NCI-H1436 treated with DMSO at 0.1 percent for 48 hours (cell line): Measurements from ENCODE around the gene HSD17B11.
"Not testable (repeated sequence)": the region's sequence is repeated elsewhere in the genome, so short reads cannot be mapped to it uniquely, and the experiment has no call there.

Experiments
- DNase-seq: peaks from one replicate; lab custom pipeline; 2025; lab: John Stamatoyannopoulos, UW

HSD17B11 gene

DNA sequence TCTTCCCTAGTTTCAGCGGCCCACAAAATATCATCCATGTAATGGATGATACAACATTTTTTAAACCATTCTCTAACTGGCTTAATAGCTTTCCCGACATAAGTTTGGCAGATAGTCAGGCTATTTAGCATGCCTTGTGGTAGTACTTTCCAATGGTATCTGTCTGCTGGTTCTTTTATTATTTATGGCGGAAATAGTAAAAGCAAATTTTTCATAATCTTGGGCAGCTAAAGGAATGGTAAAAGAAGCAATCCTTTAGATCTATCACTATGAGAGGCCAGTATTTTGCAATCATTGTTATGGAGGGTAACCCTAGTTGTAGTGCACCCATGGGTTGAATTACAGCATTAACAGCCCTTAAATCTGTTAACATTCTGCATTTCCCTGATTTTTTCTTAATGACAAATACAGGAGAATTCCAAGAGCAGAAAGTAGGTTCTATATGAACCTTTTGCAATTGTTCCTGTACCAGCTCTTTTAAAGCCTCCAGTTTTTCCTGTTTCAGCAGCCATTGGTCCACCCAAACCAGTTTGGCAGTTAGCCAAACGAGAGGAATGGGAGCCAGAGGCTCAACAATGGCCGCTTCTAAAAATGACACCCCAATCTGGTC is 14.3 kb upstream of the HSD17B11 start:
- DNase-seq, result no peak

DNA sequence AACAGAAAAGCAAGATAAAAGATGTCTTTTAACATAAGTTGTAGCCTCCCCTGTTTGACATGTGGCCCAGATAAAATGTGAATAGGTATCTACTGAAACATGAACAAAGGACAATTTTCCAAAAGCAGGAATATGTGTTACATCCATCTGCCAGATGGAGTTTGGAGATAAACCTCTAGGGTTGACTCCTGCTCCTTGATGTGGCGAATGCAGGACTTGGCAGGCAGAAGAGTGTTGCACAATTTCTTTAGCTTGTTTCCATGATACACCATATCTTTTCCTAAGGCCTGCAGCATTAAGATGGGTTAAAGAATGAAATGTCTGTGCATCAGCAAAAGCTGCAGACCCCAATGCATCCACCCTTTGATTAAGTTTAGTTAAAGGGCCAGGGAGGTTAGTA is 12.7 kb upstream of the HSD17B11 start:
- not testable (repeated sequence) for DNase-seq

DNA sequence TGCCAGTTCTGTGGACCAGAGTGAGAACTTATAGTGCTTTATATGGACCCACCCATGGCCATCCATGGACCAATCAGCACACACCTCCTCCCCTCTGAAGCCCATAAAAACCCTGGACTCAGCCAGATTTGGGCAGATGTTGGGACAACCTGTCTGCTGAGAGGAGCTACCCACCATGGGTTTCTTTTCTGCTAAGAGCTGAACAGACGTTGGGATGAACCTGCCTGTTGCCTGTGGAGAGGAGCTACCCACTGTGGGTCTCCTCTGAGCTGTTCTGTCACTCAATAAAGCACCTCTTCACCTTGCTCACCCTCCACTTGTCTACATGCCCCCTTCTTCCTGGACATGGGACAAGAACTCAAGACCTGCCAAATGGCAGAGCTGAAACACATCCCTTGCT is 9.0 kb upstream of the HSD17B11 start:
- no peak for DNase-seq

DNA sequence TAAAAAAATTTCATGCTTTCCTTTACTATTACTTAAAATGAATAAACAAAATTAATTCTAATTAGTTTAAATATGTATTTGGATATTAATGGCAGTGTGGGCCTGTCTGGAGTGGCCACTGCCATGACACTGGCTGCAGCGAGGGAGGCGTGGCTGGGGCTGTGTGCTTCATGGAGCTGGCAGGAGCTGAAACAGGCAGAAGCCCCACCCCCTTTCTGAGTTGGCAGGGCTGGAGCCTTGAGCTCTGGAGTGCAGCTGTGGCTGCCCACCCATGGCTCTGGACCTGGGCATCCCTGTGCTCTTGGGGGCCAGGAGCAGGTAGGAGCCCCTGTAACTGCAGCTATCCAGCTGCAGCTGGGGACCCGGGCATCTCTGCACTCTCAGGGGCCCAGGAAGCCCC is 8.2 kb upstream of the HSD17B11 start:
- no peak for DNase-seq

DNA sequence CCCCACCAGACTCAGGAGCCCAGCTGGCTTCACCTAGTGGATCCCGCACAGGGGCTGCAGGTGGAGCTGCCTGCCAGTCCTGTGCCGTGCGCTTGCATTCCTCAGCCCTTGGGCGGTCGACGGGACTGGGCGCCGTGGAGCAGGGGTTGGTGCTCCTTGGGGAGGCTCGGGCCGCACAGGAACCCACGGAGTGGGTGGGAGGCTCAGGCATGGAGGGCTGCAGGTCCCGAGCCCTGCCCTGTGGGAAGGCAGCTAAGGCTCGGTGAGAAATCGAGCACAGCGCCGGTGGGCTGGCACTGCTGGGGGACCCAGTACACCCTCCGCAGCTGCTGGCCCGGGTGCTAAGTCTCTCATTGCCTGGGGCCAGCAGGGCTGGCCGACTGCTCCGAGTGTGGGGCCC is 4.9 kb upstream of the HSD17B11 start:
- not testable (repeated sequence) for DNase-seq

DNA sequence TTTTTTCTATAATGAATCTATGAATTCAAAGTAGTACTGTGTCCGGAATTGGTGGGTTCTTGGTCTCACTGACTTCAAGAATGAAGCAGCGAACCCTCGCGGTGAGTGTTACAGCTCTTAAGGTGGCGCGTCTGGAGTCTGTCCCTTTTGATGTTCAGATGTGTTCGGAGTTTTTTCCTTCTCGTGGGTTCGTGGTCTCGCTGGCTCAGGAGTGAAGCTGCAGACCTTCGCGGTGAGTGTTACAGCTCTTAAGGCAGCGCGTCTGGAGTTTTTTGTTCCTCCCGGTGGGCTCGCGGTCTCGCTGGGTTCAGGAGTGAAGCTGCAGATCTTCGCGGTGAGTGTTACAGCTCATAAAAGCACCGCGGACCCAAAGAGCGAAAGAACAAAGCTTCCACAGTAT is 4.1 kb upstream of the HSD17B11 start:
- DNase-seq, result not testable (repeated sequence)

DNA sequence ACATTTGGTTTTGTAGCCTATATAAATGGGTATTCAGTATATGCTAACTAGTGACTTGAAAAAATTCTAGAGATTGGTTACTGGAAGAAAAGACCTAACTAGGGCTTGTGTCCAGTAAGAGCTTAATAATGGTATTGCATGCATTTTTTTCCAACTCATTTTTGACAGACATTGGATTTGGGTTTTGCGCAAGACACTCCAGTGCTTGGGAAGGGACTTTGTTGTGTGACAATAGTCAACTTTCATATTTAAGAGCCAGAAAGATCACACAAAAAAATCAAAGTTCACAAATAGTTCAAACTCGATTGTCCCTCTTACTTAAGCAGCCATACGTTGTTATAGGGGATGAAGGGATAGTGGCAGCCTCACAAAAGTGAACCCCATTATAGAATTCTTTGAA is 1.2 kb upstream of the HSD17B11 start:
- no peak for DNase-seq

DNA sequence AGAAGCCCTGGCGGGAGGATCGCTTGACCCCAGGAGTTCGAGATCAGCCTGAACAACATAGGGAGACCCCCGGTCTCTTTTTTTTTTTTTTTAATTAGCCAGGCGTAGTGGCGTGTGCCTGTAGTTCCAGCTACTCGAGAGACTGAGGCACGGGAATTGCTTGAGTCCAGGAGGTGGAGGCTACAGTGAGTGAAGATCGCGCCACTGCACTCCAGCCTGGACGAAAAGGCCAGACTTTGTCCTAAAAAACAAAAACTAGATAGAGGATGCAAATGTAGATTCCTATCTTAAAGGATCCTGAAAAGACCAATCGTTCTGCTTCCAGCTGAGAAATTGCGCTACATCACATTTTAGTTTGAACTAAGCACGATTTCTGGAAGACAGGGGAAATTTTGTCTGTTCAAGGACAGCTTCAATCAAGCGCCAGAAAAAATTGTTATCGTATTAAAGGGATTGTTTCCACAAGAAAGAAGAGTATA is 627 bp upstream of the HSD17B11 start:
- no peak for DNase-seq

DNA sequence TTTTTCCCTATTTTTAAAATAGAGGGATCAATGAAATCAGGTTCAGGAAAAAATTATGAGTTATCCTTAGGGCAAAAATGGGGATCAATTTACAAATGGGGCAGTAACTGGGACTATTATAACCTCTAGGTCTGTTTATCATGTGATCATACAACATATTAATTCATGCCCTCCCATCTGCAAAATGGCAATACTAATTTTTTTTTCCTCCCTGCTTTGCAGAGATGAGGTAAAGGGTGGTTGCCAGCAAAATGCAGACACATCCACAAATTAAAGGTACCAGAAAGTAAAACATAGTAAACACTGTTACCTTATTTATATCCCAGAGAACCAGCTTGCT is 467 bp downstream of the HSD17B11 start:
- DNase-seq, result no peak

DNA sequence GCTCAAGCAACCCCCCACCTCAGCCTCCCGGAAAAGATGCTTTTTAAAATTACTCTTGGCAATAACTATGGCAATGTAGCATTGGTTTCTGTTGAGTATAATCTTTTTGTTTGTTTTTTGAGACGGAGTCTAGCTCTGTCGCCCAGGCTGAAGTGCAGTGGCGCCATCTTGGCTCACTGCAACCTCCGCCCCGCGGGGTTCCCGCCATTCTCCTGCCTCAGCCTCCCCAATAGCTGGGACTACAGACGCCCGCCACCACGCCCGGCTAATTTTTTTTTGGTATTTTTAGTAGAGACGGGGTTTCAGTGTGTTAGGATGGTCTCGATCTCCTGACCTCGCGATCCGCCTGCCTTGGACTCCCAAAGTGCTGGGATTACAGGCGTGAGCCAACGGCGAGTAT is 933 bp downstream of the HSD17B11 start:
- not testable (repeated sequence) for DNase-seq

DNA sequence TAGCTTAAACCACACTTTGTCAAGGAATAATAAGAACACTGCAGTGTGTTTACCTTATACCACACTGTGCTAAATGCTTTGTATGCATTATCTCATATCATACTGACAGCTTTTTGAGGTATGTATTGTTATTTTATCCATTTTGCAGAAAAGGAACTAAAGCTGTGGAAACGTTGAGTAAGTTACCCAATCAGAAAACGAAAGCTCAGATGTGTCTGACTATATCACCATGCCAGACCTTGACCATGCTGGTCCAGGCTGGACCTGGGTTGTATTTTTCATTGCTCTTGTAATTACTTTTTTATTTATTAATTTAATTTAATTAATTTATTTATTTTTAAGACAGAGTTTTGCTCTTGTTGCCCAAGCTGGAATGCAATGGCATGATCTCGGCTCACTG is 2.1 kb downstream of the HSD17B11 start:
- DNase-seq, result no peak

DNA sequence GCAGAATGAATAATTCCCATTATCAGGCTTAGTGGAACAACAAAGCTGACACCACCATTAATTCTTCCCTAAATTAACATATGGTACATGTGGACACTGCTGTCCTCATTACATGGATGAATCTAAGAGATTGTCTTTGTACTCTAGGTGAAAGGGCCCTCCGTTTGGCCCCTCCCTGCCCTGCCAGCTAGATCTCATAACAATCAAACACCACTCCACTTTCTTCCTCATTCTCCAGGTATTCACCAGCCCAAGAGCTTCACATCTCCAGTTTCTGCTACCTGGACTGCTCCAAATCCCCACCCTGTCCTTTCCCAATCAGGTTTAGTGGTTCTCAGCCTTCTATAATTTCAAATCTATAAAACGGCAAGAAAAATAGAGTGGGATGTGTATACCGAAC is 3.8 kb downstream of the HSD17B11 start:
- no peak for DNase-seq

DNA sequence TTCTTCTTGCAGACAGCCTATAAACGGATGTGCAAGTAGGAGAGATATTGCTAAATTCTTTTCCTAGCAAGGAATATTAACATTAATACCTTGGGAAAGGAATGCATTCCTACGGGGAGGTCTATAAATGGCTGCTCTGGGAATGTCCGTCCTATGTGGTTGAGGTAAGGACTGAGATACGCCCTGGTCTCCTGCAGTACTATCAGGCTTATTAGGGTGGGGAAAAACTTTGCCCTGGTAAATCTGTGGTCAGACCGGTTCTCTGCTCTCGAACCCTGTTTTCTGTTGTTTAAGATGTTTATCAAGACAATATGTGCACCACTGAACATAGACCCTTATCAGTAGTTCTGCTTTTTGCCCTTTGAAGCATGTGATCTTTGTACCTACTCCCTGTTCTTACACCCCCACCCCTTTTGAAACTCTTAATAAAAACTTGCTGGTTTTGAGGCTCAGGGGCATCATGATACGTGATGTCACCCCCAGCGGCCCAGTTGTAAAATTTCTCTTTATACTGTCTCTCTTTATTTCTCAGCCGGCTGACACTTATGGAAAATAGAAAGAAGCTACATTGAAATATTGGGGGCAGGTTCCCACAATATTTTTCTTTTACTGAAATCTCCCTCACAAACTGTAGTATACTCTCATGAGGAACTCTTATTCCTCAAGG is 6.4 kb downstream of the HSD17B11 start:
- not testable (repeated sequence) for DNase-seq

DNA sequence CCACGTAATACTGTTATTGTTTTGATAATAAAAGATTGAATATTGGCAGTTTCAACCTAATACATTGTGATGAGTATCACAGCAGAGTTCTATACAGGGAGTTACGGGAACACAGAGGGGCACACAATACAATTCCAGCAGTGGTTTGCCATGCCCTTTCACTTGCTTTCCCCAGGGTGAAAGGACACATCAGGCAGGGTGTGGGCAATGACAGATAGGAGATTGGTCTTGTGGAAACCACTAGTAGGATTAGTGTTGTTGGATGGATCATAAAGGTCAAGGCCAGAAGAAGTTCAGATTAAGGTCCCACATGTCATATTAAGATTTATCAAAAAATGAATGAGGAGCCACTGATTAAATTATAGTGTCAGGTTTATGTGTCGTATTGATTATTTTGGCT is 8.1 kb downstream of the HSD17B11 start:
- no peak for DNase-seq

DNA sequence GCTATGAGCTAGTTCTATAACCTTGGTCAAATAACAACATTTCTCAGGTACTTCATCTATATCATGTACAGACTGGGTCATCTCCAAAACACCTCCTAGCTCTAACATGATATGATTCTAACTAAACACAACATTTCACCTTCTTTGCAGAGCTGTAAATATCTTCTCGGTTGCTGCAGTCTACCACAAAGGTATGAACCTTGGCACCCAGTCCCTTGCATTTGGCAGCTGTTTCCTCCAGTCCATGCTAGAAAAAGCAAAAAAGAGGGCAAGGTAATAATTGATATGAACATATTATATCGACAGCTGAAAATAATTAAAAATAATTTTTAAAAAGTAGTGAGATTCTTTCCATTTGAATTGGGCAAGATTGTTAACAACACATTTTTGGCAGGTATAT is 8.9 kb downstream of the HSD17B11 start:
- no peak for DNase-seq

DNA sequence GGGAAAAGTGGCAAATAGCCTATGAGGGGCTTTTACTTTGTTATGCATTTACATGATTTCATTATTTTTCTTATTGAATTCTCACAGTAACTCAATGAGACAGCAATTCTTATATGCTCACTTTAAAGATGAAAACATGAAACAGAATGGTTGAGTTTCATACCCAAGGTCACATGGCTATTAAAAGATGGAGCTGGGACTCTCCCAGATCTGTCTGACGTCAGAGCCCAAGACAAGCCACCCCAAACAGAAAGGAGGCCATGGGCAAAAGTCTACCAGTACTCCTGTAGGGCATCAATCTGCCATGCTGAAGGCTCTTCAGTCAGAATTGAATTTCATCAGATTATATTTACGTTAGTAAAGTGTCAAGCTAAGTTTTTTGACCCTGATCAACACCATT is 13.2 kb downstream of the HSD17B11 start:
- DNase-seq, result no peak

DNA sequence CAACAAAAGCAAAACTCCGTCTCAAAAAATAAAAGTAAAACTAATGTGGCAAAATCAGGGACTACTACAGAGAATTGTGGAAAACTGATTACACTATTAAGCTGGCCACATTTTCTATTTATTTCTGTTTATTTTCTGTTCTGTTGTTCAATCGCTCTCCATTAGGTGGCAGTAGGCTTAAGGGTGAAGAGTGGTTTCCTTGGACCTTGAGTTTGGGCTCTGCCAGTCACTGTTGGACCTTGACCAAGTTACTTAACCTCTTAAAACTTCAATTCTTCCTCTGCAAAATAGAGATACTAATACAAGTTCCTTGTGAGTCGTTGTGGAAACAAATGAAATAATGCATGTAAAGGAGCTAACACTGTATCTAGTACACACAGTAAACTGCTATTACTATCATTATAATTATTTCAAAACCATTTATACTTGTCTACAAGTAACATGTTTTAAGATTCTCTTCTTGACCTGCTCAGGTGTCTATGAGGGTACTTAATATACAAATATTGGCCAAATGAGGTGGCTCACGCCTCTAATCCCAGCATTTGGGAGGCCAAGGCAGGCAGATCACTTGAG is 15.2 kb downstream of the HSD17B11 start:
- no peak for DNase-seq

DNA sequence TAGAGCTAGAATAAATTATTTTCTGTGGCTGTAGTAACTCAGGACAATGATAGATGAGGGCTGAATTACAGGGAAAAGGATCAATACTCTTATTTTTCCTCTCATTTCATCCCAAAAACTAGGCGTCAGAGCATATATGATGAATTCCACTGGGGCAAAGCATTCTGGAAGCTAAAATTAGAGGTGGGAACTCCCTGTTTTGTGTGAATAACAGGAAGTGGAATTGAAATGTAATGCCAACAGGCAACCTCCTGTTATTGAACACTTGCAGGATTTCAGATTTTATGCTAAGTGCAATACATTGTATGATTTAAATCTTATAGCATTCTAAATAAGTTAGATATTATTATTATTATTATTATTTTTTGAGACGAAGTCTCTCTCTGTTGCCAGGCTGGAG is 20.9 kb downstream of the HSD17B11 start:
- DNase-seq, result no peak

DNA sequence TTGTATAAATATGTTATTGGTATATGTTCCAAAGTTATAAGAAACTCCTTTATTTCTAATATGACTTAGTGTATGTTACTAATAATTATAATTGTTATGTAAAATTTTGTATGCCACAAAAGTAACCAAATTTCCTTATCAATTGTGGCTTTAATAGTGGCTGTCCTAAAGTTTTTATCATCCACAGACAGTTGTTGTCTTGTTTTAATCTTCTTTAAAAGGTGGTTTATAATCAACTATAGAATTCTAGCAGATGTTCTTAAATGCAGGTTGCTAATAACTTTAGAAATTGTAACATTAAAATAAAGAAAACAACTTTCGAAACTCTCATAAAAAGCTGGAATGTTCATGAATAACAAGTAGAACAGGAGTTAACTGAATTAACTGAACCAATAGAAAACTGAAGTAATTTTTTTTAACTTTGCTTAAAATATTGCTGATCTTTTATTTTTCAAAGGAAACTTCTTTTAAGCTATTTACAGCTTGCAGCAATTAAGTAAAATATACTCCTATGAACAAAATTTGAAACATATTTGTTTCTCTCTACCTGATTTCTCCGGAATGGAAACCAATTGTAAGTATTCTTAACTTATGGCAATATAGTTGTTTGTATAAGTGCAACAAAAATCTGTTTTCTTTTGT is 24.3 kb downstream of the HSD17B11 start:
- DNase-seq, result no peak

DNA sequence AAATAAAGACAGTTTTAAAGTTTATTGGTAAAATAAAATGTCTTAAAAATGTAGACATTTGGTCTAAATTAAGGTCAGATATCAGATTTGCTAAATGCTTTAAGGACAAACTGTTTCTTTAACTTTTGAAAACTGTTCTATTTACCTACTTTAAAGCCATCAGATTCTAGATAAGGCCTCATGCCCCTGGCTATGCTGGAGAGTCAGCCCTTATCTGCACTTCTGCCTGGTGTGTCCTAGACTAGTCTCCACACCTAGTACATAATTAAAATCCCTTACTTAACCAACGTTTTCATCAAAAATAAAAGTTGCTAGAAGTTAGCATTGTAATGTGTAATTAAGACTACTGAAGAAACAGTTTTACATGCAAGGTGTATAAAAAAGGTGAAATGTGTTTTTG is 25.6 kb downstream of the HSD17B11 start:
- DNase-seq, result no peak

DNA sequence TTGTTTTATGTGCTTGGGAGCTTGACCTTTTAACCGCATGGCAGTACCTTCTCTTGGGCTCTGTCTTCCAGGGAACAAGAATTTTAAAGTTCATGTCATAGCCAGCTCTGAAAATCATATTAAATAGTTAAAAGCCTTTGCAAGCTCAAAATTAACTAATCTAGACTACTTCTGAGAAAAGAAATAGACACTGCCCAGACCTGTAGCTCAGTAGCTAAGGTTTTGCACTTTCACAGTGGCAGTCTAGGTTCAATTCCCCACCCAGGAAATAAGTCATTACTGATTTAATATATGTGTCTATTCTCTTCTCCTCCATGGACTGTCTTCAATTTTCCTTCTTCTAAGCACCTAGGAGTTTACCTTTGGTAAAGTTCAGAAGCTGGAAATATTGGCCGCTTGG is 27.4 kb downstream of the HSD17B11 start:
- DNase-seq, result no peak

DNA sequence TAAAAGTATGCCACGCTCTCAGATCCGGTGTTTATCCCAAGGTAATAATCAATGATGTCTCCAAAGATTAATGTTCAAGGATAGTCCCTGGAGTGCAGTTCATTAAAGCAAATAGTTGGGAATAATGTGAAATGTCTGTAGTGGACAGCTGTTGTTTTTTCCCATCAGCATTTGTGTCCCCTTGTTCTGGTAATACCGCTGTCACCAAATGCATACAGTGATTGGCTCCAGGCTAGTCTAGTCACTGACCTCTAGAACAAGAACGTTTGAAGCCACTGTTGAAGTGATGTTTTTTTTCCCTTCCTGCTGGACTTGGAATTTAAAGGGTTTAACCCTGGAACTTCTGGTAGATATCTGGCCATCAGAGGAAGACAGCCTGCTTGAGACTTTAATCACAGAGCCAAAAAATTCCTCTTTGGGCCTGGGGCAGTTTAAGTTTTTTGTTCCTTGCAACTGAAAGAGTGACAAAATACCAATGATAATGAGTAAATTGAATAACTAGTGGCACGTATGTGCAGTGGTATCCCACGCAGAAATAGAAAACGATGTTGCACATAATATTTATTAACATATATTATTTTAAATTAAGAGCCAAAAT is 30.6 kb downstream of the HSD17B11 start:
- DNase-seq, result no peak

DNA sequence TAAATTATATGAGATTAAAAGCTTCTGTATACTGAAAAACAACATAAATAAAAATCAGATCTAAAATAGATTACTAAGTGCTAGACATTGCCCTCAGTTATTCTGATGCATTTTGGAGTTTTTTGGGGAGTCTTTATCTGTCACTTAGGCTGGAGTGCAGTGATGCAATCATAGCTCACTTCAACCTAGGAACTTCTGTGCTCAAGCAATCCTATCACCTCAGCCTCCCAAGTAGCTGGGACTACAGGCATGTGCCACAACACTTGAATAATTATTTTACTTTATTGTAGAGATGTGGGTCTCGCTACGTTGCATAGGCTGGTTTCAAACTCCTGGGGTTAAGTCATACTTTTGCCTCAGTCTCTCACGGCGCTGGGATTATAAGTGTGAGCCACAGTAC is 31.7 kb downstream of the HSD17B11 start:
- DNase-seq, result no peak
